Astrocyte (in vitro differentiated cells and primary cell): ENCODE measurements around the gene CREBL2. TPM values are rescaled to one million over a fixed set of nuclear protein-coding genes. Genes with fewer than 3 reads are reported as not detected.

Experiments
- DNase-seq: peaks from one replicate; pipeline ENCODE4 v3.0.0-alpha.2; 2010; ENCODE audit warnings: low read depth
- FAIRE-seq: peaks from 2 replicates; lab custom pipeline; 2011; peaks lifted over from hg19 to GRCh38; lab: Jason Lieb, UNC
- H2AFZ ChIP-seq: 2 replicates; pipeline ENCODE4 v1.6.0; 2012; ENCODE audit warnings: low read depth, low read length, inconsistent platforms
- H3K27ac ChIP-seq: 2 replicates; pipeline ENCODE4 v1.5.1; 2011; ENCODE audit warnings: low read depth, low read length, inconsistent platforms
- H3K27me3 ChIP-seq: 2 replicates; pipeline ENCODE4 v1.6.0; 2011; ENCODE audit warnings: low read length, inconsistent platforms; ENCODE audit not compliant: insufficient read depth
- H3K36me3 ChIP-seq: 2 replicates; pipeline ENCODE4 v1.5.1; 2011; ENCODE audit warnings: low read length, inconsistent platforms; ENCODE audit not compliant: insufficient read depth
- H3K4me1 ChIP-seq: 2 replicates; pipeline ENCODE4 v1.5.1; 2011; ENCODE audit warnings: low read length, inconsistent platforms; ENCODE audit not compliant: insufficient read depth
- H3K4me2 ChIP-seq: 2 replicates; pipeline ENCODE4 v1.6.0; 2012; ENCODE audit warnings: low read length, inconsistent platforms
- H3K4me3 ChIP-seq: 2 replicates; pipeline ENCODE4 v1.5.1; 2011; ENCODE audit warnings: low read depth, mild to moderate bottlenecking, low read length, inconsistent platforms; ENCODE audit not compliant: insufficient read depth
- H3K79me2 ChIP-seq: 2 replicates; pipeline ENCODE4 v1.6.0; 2012; ENCODE audit warnings: mild to moderate bottlenecking, low read length, inconsistent platforms; ENCODE audit not compliant: insufficient read depth
- H3K9ac ChIP-seq: 2 replicates; pipeline ENCODE4 v1.6.0; 2012; ENCODE audit warnings: mild to moderate bottlenecking, low read length, inconsistent platforms
- H3K9me3 ChIP-seq: 2 replicates; pipeline ENCODE4 v1.5.1; 2012; ENCODE audit warnings: low read depth, mild to moderate bottlenecking, low read length, inconsistent platforms; ENCODE audit not compliant: insufficient read depth
- H4K20me1 ChIP-seq: 2 replicates; pipeline ENCODE4 v1.6.0; 2012; ENCODE audit warnings: low read length, inconsistent platforms; ENCODE audit not compliant: insufficient read depth
- H3K27ac Mint-ChIP-seq: one replicate; pipeline ENCODE4 v1.8.0; 2021; ENCODE audit warnings: mild to moderate bottlenecking, mixed read lengths; ENCODE audit not compliant: unreplicated experiment
- H3K27me3 Mint-ChIP-seq: one replicate; pipeline ENCODE4 v1.8.0; 2021; ENCODE audit warnings: low read depth, mixed read lengths; ENCODE audit not compliant: unreplicated experiment
- H3K36me3 Mint-ChIP-seq: one replicate; pipeline ENCODE4 v1.8.0; 2021; ENCODE audit warnings: low read depth, mixed read lengths; ENCODE audit not compliant: unreplicated experiment
- H3K4me1 Mint-ChIP-seq: one replicate; pipeline ENCODE4 v1.8.0; 2021; ENCODE audit warnings: low read depth, mixed read lengths; ENCODE audit not compliant: unreplicated experiment
- H3K4me3 Mint-ChIP-seq: one replicate; pipeline ENCODE4 v1.8.0; 2021; ENCODE audit warnings: mild to moderate bottlenecking, moderate library complexity, mixed read lengths; ENCODE audit not compliant: unreplicated experiment
- H3K9me3 Mint-ChIP-seq: one replicate; pipeline ENCODE4 v1.8.0; 2021; ENCODE audit warnings: mild to moderate bottlenecking, mixed read lengths; ENCODE audit not compliant: unreplicated experiment
- EZH2 ChIP-seq: IDR thresholded peaks from 2 replicates; pipeline ENCODE4 v1.6.1; 2012; ENCODE audit warnings: mild to moderate bottlenecking, low read length, inconsistent platforms; ENCODE audit not compliant: insufficient read depth
- total RNA-seq: library from RNA; stranded (reverse); gene quantifications from 2 replicates; pipeline ENCODE4 v1.2.1, GENCODE V29; 2021
- TF ChIP-seq, protein P1 (sequence below): IDR thresholded peaks from 2 replicates; pipeline ENCODE4 v1.5.1; 2011; ENCODE audit warnings: low read depth, mild to moderate bottlenecking, inconsistent platforms, low read length, moderate library complexity; ENCODE audit not compliant: insufficient read depth

The CREBL2 gene
- total RNA-seq, 1 donor from 2014 or later = 14.8 TPM

DNA sequence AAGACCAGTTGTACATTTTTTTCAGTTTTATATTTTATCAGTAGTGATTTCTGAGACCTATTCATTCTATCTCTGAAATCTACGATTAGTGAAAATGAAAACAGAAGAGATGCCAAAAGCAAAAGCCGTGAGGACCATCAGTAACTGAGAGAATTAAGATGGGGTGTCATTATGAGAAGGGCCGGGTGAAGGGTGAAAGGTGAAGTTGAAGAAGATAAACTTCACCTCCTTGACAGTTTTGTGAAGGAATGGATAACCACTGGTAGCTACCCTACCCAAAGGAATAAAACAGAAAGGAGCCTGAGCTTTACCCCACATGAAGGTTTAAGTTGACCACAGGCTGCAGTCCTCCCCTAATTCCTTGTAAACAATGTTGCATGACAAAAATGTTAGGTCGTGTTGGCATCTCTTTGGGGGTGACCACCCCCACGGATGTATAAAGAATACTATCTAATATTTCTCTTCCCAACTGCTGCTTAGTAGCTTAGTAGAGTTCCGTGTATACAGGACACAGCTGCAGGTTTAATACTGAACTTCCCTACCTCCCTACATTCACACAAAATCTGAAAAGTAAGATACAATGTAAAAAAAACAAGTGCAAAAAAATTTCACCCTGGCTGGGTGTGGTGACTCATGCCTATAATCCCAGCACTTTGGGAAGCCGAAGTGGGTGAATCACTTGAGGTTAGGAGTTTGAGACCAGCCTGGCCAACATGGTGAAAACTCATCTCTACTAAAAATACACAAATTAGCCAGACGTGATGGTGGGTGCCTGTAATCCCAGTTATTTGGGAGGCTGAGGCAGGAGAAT lies 60.4 kb downstream of the CREBL2 start:
- no peaks in the 10 kb centered on the region for H3K36me3 ChIP-seq
- H3K4me1 Mint-ChIP-seq = peaks cover 9% of the 10 kb centered on the region
- H4K20me1 ChIP-seq = no peaks in the 10 kb centered on the region
- TF ChIP-seq, protein P1, sequence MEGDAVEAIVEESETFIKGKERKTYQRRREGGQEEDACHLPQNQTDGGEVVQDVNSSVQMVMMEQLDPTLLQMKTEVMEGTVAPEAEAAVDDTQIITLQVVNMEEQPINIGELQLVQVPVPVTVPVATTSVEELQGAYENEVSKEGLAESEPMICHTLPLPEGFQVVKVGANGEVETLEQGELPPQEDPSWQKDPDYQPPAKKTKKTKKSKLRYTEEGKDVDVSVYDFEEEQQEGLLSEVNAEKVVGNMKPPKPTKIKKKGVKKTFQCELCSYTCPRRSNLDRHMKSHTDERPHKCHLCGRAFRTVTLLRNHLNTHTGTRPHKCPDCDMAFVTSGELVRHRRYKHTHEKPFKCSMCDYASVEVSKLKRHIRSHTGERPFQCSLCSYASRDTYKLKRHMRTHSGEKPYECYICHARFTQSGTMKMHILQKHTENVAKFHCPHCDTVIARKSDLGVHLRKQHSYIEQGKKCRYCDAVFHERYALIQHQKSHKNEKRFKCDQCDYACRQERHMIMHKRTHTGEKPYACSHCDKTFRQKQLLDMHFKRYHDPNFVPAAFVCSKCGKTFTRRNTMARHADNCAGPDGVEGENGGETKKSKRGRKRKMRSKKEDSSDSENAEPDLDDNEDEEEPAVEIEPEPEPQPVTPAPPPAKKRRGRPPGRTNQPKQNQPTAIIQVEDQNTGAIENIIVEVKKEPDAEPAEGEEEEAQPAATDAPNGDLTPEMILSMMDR = no peak
- TF ChIP-seq EZH2 = no peak
- H3K27me3 ChIP-seq = no peaks in the 10 kb centered on the region
- H3K27ac ChIP-seq = no peak overlapping the region
- peak overlapping the region; percentile 42 for H3K4me2 ChIP-seq
- peak; percentile 39 for DNase-seq
- H2AFZ ChIP-seq = no peak overlapping the region
- H3K27me3 Mint-ChIP-seq = no peaks in the 10 kb centered on the region
- peaks cover 4% of the 10 kb centered on the region for H3K4me1 ChIP-seq
- H3K27ac Mint-ChIP-seq = no peak overlapping the region
- H3K79me2 ChIP-seq = no peaks in the 10 kb centered on the region
- no peak overlapping the region for H3K4me3 Mint-ChIP-seq
- H3K4me3 ChIP-seq = no peak overlapping the region
- no peaks in the 10 kb centered on the region for H3K9me3 ChIP-seq
- no peak overlapping the region for H3K9ac ChIP-seq
- H3K9me3 Mint-ChIP-seq = no peaks in the 10 kb centered on the region
- H3K36me3 Mint-ChIP-seq = peaks cover under 1% of the 10 kb centered on the region
- FAIRE-seq = no peak

DNA sequence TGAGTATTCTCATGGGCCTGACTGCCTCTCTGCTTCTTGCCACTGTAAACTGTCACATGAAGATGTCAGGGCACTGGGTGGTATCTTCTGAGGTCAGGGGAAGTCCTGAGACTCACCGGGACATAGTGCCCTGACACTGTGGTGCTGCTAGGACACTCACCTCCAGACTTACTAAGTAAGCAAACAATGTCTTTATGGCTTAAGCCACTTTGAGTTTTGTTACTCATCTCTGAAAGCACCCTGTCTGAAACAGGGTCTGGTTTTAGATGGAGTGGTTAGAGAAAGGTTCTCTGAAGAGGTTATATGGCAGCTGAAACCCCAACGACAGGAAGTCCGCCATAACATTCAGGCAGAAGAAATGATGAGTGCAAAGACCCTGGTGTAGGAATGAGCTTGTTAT lies 61.6 kb downstream of the CREBL2 start:
- H3K36me3 ChIP-seq = no peaks in the 10 kb centered on the region
- no peak overlapping the region for H3K4me3 ChIP-seq
- H3K4me3 Mint-ChIP-seq = no peak overlapping the region
- no peaks in the 10 kb centered on the region for H4K20me1 ChIP-seq
- no peaks in the 10 kb centered on the region for H3K79me2 ChIP-seq
- peaks cover 9% of the 10 kb centered on the region for H3K4me1 Mint-ChIP-seq
- H3K27ac ChIP-seq = no peak overlapping the region
- H2AFZ ChIP-seq = no peak overlapping the region
- no peak for DNase-seq
- no peak overlapping the region for H3K27ac Mint-ChIP-seq
- no peaks in the 10 kb centered on the region for H3K36me3 Mint-ChIP-seq
- H3K9me3 Mint-ChIP-seq = no peaks in the 10 kb centered on the region
- no peaks in the 10 kb centered on the region for H3K9me3 ChIP-seq
- H3K4me2 ChIP-seq = no peak overlapping the region
- H3K4me1 ChIP-seq = peaks cover 4% of the 10 kb centered on the region
- H3K27me3 Mint-ChIP-seq = no peaks in the 10 kb centered on the region
- no peaks in the 10 kb centered on the region for H3K27me3 ChIP-seq
- FAIRE-seq = no peak
- TF ChIP-seq, protein P1 = no peak
- no peak for TF ChIP-seq EZH2
- no peak overlapping the region for H3K9ac ChIP-seq

DNA sequence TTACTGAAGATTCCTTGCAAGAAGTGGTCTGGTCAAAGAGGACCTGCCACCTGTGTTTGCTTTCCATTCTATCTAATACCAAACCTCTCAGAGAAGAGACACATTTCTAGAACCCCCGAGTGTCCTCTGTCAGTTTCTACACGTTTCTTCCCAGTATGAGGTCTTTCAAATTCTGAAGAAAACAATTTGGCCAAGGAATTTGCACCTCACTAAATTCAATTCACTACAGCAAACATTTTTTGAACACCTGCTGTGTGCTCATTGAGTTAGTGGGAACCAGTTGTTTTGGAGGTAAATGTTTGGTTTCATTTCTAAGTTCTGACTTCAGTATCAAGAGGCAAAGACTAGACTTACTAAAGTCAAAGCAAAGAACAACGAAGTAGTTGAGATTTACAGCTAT lies 64.9 kb downstream of the CREBL2 start:
- H3K36me3 ChIP-seq = no peaks in the 10 kb centered on the region
- no peak overlapping the region for H3K4me2 ChIP-seq
- TF ChIP-seq, protein P1 = no peak
- TF ChIP-seq EZH2 = no peak
- Mint-ChIP-seq H3K27me3 (no peaks in the 10 kb centered on the region), H3K9me3 (no peaks in the 10 kb centered on the region), H3K36me3 (no peaks in the 10 kb centered on the region), H3K27ac (no peak overlapping the region), H3K4me1 (peaks cover 9% of the 10 kb centered on the region), H3K4me3 (no peak overlapping the region)
- no peak overlapping the region for H2AFZ ChIP-seq
- no peaks in the 10 kb centered on the region for H3K9me3 ChIP-seq
- no peak for DNase-seq
- no peak overlapping the region for H3K27ac ChIP-seq
- H3K4me3 ChIP-seq = no peak overlapping the region
- no peak for FAIRE-seq
- H3K9ac ChIP-seq = no peak overlapping the region
- H3K27me3 ChIP-seq = no peaks in the 10 kb centered on the region
- H3K79me2 ChIP-seq = no peaks in the 10 kb centered on the region
- peaks cover 4% of the 10 kb centered on the region for H3K4me1 ChIP-seq
- no peaks in the 10 kb centered on the region for H4K20me1 ChIP-seq
